ENCODE measurements around the gene UNC50. TPM values are rescaled to one million over a fixed set of nuclear protein-coding genes. Genes with fewer than 3 reads are reported as not detected.
A peak's percentile ranks its signal among the peaks of the same experiment; 100 is the strongest.

UNC50 gene
- total RNA-seq, 6 donors from 2014 or later: 28.3 to 65.2 (median 44.6) TPM

GRCh38 chr2:98664323-98664722 is 55.9 kb downstream of the UNC50 start:
- Histone ChIP-seq H3K36me3 (peaks cover 0 to 30% (median 5%) of the 10 kb centered on the region in 4 donors), H3K27ac (no peak overlapping the region), H3K9me3 (no peaks in the 10 kb centered on the region), H3K27me3 (no peaks in the 10 kb centered on the region), H3K4me1 (peaks cover 3 to 8% (median 6%) of the 10 kb centered on the region in 4 donors), H3K4me3 (no peak overlapping the region)
- DNase-seq (peak in 1 of 2 donors; percentile 70), ATAC-seq (ENCODE audit: low FRiP score in 2 of 2) (peak; percentile 55 to 66)
- 51 to 68% methylated on average over 3 of the region's 3 CpGs for WGBS, 2 donors
- TF ChIP-seq POLR2AphosphoS5 (IDR thresholded peaks at IDR 0.05): no peak

DNA sequence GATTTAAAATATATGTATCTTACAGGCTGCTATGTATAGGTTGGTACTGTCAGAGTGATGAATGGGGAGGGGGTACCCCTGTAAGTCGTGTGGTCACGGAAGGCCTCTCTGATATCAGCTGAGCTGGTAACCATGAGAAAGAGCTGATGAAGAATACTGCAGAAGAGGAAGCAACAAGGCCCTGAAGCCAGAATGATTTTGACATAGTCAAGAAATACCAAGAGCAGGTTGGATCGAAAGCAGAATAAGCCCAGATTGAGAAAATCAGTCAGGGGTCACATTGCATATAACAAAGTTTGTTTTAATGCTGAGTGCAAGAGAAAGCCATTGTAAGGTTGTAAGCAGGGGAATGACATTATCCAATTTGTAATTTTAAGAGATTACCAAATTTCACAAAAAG is 57.3 kb downstream of the UNC50 start:
- no peaks in the 10 kb centered on the region for H3K9me3 ChIP-seq
- 79 to 81% methylated on average over 3 of the region's 3 CpGs for WGBS, 2 donors
- no peak overlapping the region for H3K4me3 ChIP-seq
- no peak overlapping the region for H3K27ac ChIP-seq
- TF ChIP-seq POLR2AphosphoS5 (IDR thresholded peaks at IDR 0.05): no peak
- no peak for TF ChIP-seq POLR2A (IDR thresholded peaks at IDR 0.05)
- no peak for TF ChIP-seq CTCF (IDR thresholded peaks at IDR 0.05)
- no peak for TF ChIP-seq EP300 (IDR thresholded peaks at IDR 0.05)
- H3K4me1 ChIP-seq: peaks cover 3 to 8% (median 6%) of the 10 kb centered on the region in 4 donors
- no peaks in the 10 kb centered on the region for H3K27me3 ChIP-seq
- peak; percentile 28 to 34 for ATAC-seq (ENCODE audit: low FRiP score in 2 of 2)
- H3K36me3 ChIP-seq: peaks cover 0 to 30% (median 6%) of the 10 kb centered on the region in 4 donors
- DNase-seq: no peak

Other genes starting within 250 kb of the UNC50 start
- 10 to 100 TPM; 23.3 to 93.2 (median 36.5) TPM for gene INPP4A, start 163.7 kb upstream of the UNC50 start, total RNA-seq
- gene COA5, start 77 bp upstream of the UNC50 start, total RNA-seq: 10 to 100 TPM; 22.8 to 37.7 (median 27.0) TPM
- gene MGAT4A, start 122.5 kb downstream of the UNC50 start, total RNA-seq: 10 to 100 TPM; 28.4 to 69.6 (median 53.6) TPM